Measurements from ENCODE around the gene ALDOB. TPM values are rescaled to one million over a fixed set of nuclear protein-coding genes. Genes with fewer than 3 reads are reported as not detected.

Gene ALDOB
- total and polyA plus RNA-seq, 8 donors, result 0.45 to 101 (median 2.5) TPM; not detected in 1

DNA sequence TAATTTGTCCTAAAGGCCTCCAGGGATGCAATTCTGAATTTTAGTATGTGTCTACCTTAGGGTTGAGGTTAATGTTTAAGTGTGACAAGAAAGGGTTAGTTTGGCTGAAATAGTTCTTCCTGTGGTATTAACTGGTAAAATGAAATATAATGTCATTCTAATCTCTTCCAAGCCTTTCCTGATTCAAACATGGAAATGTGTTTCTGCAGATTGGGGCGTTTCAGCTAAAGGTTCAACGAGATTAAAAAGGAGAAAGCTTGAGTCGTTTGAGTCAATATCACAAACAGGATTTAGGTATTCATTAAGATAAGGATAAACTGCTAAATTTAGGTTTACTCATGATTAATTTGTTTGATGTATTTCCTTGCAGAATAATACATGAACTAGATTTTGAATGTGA lies 34.4 kb upstream of the ALDOB start:
- Histone ChIP-seq H3K27me3 (no peaks in the 10 kb centered on the region), H3K9me3 (no peaks in the 10 kb centered on the region), H3K4me3 (no peak overlapping the region), H3K4me1 (peaks cover 0 to 15% (median 3%) of the 10 kb centered on the region in 4 donors), H3K27ac (no peak overlapping the region), H3K36me3 (peaks cover 0 to 26% (median 20%) of the 10 kb centered on the region in 4 donors)
- intact Hi-C loops (cut with DNase I; ENCODE audit: low total_unique reads), result no loop called here
- WGBS, 5 donors, result 13 to 35% (median 22%) methylated on average over 3 of the region's 3 CpGs
- TF ChIP-seq POLR2AphosphoS5 (IDR thresholded peaks at IDR 0.05), result no peak
- no peak for TF ChIP-seq POLR2A (IDR thresholded peaks at IDR 0.05)
- DNase-seq, result no peak

- 79 to 88% (median 87%) methylated on average over 2 of the region's 2 CpGs for WGBS, 5 donors
- intact Hi-C loops (cut with DNase I; ENCODE audit: low total_unique reads), result no loop called here
- TF ChIP-seq EP300 (IDR thresholded peaks at IDR 0.05), result no peak
- TF ChIP-seq, protein P1, sequence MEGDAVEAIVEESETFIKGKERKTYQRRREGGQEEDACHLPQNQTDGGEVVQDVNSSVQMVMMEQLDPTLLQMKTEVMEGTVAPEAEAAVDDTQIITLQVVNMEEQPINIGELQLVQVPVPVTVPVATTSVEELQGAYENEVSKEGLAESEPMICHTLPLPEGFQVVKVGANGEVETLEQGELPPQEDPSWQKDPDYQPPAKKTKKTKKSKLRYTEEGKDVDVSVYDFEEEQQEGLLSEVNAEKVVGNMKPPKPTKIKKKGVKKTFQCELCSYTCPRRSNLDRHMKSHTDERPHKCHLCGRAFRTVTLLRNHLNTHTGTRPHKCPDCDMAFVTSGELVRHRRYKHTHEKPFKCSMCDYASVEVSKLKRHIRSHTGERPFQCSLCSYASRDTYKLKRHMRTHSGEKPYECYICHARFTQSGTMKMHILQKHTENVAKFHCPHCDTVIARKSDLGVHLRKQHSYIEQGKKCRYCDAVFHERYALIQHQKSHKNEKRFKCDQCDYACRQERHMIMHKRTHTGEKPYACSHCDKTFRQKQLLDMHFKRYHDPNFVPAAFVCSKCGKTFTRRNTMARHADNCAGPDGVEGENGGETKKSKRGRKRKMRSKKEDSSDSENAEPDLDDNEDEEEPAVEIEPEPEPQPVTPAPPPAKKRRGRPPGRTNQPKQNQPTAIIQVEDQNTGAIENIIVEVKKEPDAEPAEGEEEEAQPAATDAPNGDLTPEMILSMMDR (IDR thresholded peaks at IDR 0.05), result no peak
- TF ChIP-seq POLR2A (IDR thresholded peaks at IDR 0.05), result no peak
- no peak for TF ChIP-seq POLR2AphosphoS5 (IDR thresholded peaks at IDR 0.05)
Measured at GRCh38 chr9:101469026-101469425, 33.5 kb upstream of the ALDOB start.

DNA sequence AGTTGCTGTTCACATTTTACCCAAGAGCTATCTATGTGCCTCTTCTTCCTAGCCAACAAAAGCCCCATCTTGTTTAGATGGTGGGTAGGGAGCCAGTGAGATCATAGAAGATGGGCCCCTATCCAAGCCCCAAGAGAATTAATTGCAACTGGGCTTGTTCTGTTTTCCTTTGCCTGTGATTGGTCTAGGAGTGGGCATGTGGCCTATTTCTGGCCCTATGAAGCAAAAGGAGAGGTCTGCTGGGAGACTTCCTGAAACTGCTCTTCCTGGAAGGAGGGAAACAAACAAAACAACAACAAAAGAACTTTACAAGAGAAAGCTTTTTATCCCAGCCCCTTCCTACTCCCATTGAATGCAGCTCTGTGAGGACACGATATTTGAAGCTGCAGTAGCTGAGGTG lies 32.5 kb upstream of the ALDOB start:
- Histone ChIP-seq H3K36me3 (peaks cover 0 to 9% (median 4%) of the 10 kb centered on the region in 4 donors), H3K27me3 (peaks cover 0 to 7% (median 0%) of the 10 kb centered on the region in 3 donors), H3K27ac (no peak overlapping the region), H3K4me1 (peaks cover 0 to 15% (median 3%) of the 10 kb centered on the region in 4 donors), H3K9me3 (no peaks in the 10 kb centered on the region), H3K4me3 (no peak overlapping the region)
- intact Hi-C loops (cut with DNase I; ENCODE audit: low total_unique reads), result no loop called here
- no peak for DNase-seq
- WGBS, 5 donors, result 83 to 95% (median 90%) methylated on average over 1 of the region's 1 CpG
- TF ChIP-seq POLR2AphosphoS5 (IDR thresholded peaks at IDR 0.05) (no peak), POLR2A (IDR thresholded peaks at IDR 0.05) (no peak), EP300 (IDR thresholded peaks at IDR 0.05) (no peak)
- TF ChIP-seq, protein P1 (IDR thresholded peaks at IDR 0.05), result no peak

More at GRCh38 chr9:101469026-101469425, 33.5 kb upstream of the ALDOB start:
- H3K27ac ChIP-seq, result no peak overlapping the region
- no peak for DNase-seq
- peaks cover 0 to 2% (median 0%) of the 10 kb centered on the region in 3 donors for H3K27me3 ChIP-seq
- H3K36me3 ChIP-seq, result peaks cover 0 to 17% (median 12%) of the 10 kb centered on the region in 4 donors
- H3K4me3 ChIP-seq, result no peak overlapping the region
- H3K4me1 ChIP-seq, result peaks cover 0 to 15% (median 3%) of the 10 kb centered on the region in 4 donors
- no peaks in the 10 kb centered on the region for H3K9me3 ChIP-seq

- DNase-seq, result no peak
- H3K36me3 ChIP-seq, result peaks cover 0 to 7% (median 3%) of the 10 kb centered on the region in 4 donors
- intact Hi-C loops (cut with DNase I; ENCODE audit: low total_unique reads), result no loop called here
- H3K4me3 ChIP-seq, result no peak overlapping the region
- no peaks in the 10 kb centered on the region for H3K9me3 ChIP-seq
- peaks cover 0 to 7% (median 0%) of the 10 kb centered on the region in 3 donors for H3K27me3 ChIP-seq
- 38 to 58% (median 49%) methylated on average over 3 of the region's 3 CpGs for WGBS, 5 donors
- no peak for TF ChIP-seq POLR2AphosphoS5 (IDR thresholded peaks at IDR 0.05)
- TF ChIP-seq EP300 (IDR thresholded peaks at IDR 0.05), result no peak
- TF ChIP-seq POLR2A (IDR thresholded peaks at IDR 0.05), result no peak
- TF ChIP-seq, protein P1 (IDR thresholded peaks at IDR 0.05), result no peak
- no peak overlapping the region for H3K27ac ChIP-seq
- H3K4me1 ChIP-seq, result peaks cover 0 to 15% (median 5%) of the 10 kb centered on the region in 4 donors
Measured at GRCh38 chr9:101467690-101468089, 32.1 kb upstream of the ALDOB start.

GRCh38 chr9:101466863-101467262 lies 31.3 kb upstream of the ALDOB start:
- TF ChIP-seq POLR2AphosphoS5 (IDR thresholded peaks at IDR 0.05), result no peak
- TF ChIP-seq EP300 (IDR thresholded peaks at IDR 0.05), result no peak
- TF ChIP-seq POLR2A (IDR thresholded peaks at IDR 0.05), result no peak
- TF ChIP-seq, protein P1 (IDR thresholded peaks at IDR 0.05), result no peak
- H3K36me3 ChIP-seq, result peaks cover 0 to 5% (median 0%) of the 10 kb centered on the region in 4 donors
- H3K9me3 ChIP-seq, result no peaks in the 10 kb centered on the region
- H3K27ac ChIP-seq, result no peak overlapping the region
- peaks cover 0 to 7% (median 0%) of the 10 kb centered on the region in 3 donors for H3K27me3 ChIP-seq
- intact Hi-C loops (cut with DNase I; ENCODE audit: low total_unique reads), result no loop called here
- no peak for DNase-seq
- H3K4me1 ChIP-seq, result peaks cover 0 to 15% (median 7%) of the 10 kb centered on the region in 4 donors
- 73 to 88% (median 80%) methylated on average over 2 of the region's 2 CpGs for WGBS, 5 donors
- H3K4me3 ChIP-seq, result no peak overlapping the region
